Karpas-422 (cell line): ENCODE results near the gene EFCAB12. TPM values are rescaled to one million over a fixed set of nuclear protein-coding genes. Genes with fewer than 3 reads are reported as not detected.

Experiments
- DNase-seq: peaks from one replicate; pipeline ENCODE4 v3.0.0-alpha.2; 2015
- H2AFZ ChIP-seq: fragments of 200-600 bp; sonication (generic); 2 replicates; pipeline ENCODE4 v1.6.1; 2014; ENCODE audit warnings: antibody characterized with exemption, low read length, mixed read lengths
- H3K27ac ChIP-seq: fragments of 200-600 bp; sonication (generic); 2 replicates; pipeline ENCODE4 v1.5.1; 2014; ENCODE audit warnings: mild to moderate bottlenecking, low read length, moderate library complexity
- H3K27me3 ChIP-seq: fragments of 200-600 bp; sonication (generic); 2 replicates; pipeline ENCODE4 v1.6.1; 2014; ENCODE audit warnings: low read length, mixed read lengths
- H3K36me3 ChIP-seq: fragments of 200-600 bp; sonication (generic); 2 replicates; pipeline ENCODE4 v1.6.1; 2014; ENCODE audit warnings: low read length, mixed read lengths; ENCODE audit not compliant: insufficient read depth
- H3K4me1 ChIP-seq: fragments of 200-600 bp; sonication (generic); 2 replicates; pipeline ENCODE4 v1.6.1; 2014; ENCODE audit warnings: mild to moderate bottlenecking, low read length, mixed read lengths
- H3K4me2 ChIP-seq: fragments of 200-600 bp; sonication (generic); 2 replicates; pipeline ENCODE4 v1.6.1; 2014; ENCODE audit warnings: low read length, low read depth, mild to moderate bottlenecking; ENCODE audit not compliant: poor library complexity, severe bottlenecking
- H3K4me3 ChIP-seq: fragments of 200-600 bp; sonication (generic); 2 replicates; pipeline ENCODE4 v1.5.1; 2014; ENCODE audit warnings: mild to moderate bottlenecking, antibody characterized with exemption, low read length, mixed read lengths
- H3K79me2 ChIP-seq: fragments of 200-600 bp; sonication (generic); 2 replicates; pipeline ENCODE4 v1.6.1; 2014; ENCODE audit warnings: mild to moderate bottlenecking, low read length, mixed read lengths
- H3K9ac ChIP-seq: fragments of 200-600 bp; sonication (generic); 2 replicates; pipeline ENCODE4 v1.6.0; 2014; ENCODE audit warnings: low read length
- H3K9me2 ChIP-seq: fragments of 200-600 bp; sonication (generic), shearing (Covaris generic); replicated peaks from 2 replicates; pipeline ENCODE4 v1.6.0; 2014; ENCODE audit warnings: mild to moderate bottlenecking, low read length, moderate library complexity; ENCODE audit not compliant: insufficient read depth
- H3K9me3 ChIP-seq: fragments of 300-700, 200-600 bp; sonication (generic); 2 replicates; pipeline ENCODE4 v1.6.1; 2014; ENCODE audit warnings: low read length, mixed read lengths
- H4K20me1 ChIP-seq: fragments of 200-600 bp; sonication (generic); 2 replicates; pipeline ENCODE4 v1.6.1; 2014; ENCODE audit warnings: mild to moderate bottlenecking, antibody characterized with exemption, low read length, low read depth; ENCODE audit not compliant: insufficient read depth
- total RNA-seq: library from RNA; depleted of rRNA; stranded (reverse); fragments of >200 nt; shearing (Covaris generic); gene quantifications from 2 replicates; pipeline ENCODE4 v1.2.3, GENCODE V29; 2014; ENCODE audit warnings: low replicate concordance; rRNA removed

Gene EFCAB12
- total RNA-seq = 0.04 TPM in 1 of 2 replicates, not detected in the other

DNA sequence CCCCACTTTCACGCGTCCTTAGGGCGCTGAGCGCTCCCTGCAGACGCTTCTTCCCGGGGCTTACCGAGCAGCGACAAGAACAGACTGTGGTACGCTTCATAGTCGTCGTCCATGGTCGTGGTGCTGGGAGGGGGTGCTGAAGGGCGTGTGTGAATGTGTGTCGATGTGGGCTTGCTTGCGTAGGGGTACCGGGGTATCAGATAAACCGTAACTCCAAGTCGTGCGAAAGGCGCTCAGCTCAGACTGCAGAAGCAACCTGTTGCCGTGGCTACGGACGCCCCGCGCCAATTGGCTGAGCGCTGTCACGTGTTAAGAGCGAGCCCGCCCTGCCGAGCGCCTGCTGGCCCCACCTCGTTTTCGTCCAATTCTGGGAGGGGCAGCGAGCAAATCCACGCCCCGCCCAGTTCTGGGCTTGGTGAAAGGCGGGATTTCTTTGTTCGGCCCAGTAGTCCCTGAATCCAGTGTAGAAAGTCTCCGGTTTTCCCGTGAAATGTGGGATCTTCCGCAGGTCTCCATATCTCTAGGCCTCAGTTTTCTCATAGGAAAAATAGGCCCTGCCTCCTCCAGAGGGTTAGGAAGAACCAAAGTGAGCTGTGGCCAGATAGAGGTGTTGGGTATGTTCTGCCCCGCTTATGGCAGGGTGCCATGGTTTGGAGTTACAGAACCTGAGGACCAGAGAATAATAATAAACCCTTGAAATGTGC is at the start of gene EFCAB12:
EFCAB12 (minus strand) TSS at position 261 of the 704 bp plus-strand sequence; CDS start at position 113, 148 bp downstream.
- peaks cover 35% of the 10 kb centered on the region for H3K36me3 ChIP-seq
- H3K4me3 ChIP-seq = peak within 1 kb of the TSS; percentile 44; the same call in 1 of the 2 replicates
- no peaks in the 10 kb centered on the region for H3K79me2 ChIP-seq
- no peaks in the 10 kb centered on the region for H3K9me2 ChIP-seq
- peak within 1 kb of the TSS; percentile 44; the same call in 1 of the 2 replicates for H3K27ac ChIP-seq
- peak within 1 kb of the TSS; percentile 64 for H3K4me2 ChIP-seq
- H2AFZ ChIP-seq = peak within 1 kb of the TSS; percentile 23; the same call in 1 of the 2 replicates
- H4K20me1 ChIP-seq = no peaks in the 10 kb centered on the region
- H3K9me3 ChIP-seq = no peaks in the 10 kb centered on the region
- peaks cover 40% of the 10 kb centered on the region for H3K4me1 ChIP-seq
- DNase-seq = peak; percentile 97
- no peaks in the 10 kb centered on the region for H3K27me3 ChIP-seq
- peak within 1 kb of the TSS; percentile 38 for H3K9ac ChIP-seq

DNA sequence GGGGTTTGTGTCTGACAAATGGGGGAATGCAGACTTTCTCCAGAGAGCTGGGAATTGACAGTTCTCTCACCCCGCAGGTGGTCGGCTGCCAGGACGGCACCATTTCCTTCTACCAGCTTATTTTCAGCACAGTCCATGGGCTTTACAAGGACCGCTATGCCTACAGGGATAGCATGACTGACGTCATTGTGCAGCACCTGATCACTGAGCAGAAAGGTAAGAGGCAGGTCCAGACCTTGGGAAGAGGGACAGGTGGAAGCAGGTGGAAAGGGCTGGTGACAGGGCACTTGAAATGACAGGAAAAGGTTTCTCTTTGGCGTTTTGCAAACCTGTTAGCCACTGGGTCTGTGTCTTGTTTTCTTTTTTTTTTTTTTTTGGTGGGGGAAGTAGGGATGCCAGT is 48.1 kb upstream of the EFCAB12 start:
- H3K36me3 ChIP-seq = no peaks in the 10 kb centered on the region
- H3K27me3 ChIP-seq = no peaks in the 10 kb centered on the region
- no peak overlapping the region for H3K4me2 ChIP-seq
- H3K4me1 ChIP-seq = peaks cover 15% of the 10 kb centered on the region
- H3K79me2 ChIP-seq = no peaks in the 10 kb centered on the region
- H3K27ac ChIP-seq = no peak overlapping the region
- H2AFZ ChIP-seq = no peak overlapping the region
- no peaks in the 10 kb centered on the region for H3K9me2 ChIP-seq
- no peak for DNase-seq
- no peak overlapping the region for H3K4me3 ChIP-seq
- H4K20me1 ChIP-seq = no peaks in the 10 kb centered on the region
- H3K9me3 ChIP-seq = no peaks in the 10 kb centered on the region
- no peak overlapping the region for H3K9ac ChIP-seq

GRCh38 chr3:129475863-129476262 is 47.4 kb upstream of the EFCAB12 start:
- H3K4me1 ChIP-seq = peaks cover 15% of the 10 kb centered on the region
- no peaks in the 10 kb centered on the region for H3K27me3 ChIP-seq
- H3K36me3 ChIP-seq = no peaks in the 10 kb centered on the region
- H3K79me2 ChIP-seq = no peaks in the 10 kb centered on the region
- no peaks in the 10 kb centered on the region for H3K9me2 ChIP-seq
- H3K9me3 ChIP-seq = no peaks in the 10 kb centered on the region
- H3K4me2 ChIP-seq = no peak overlapping the region
- no peak overlapping the region for H2AFZ ChIP-seq
- no peak overlapping the region for H3K27ac ChIP-seq
- DNase-seq = no peak
- no peak overlapping the region for H3K9ac ChIP-seq
- H4K20me1 ChIP-seq = no peaks in the 10 kb centered on the region
- H3K4me3 ChIP-seq = no peak overlapping the region

DNA sequence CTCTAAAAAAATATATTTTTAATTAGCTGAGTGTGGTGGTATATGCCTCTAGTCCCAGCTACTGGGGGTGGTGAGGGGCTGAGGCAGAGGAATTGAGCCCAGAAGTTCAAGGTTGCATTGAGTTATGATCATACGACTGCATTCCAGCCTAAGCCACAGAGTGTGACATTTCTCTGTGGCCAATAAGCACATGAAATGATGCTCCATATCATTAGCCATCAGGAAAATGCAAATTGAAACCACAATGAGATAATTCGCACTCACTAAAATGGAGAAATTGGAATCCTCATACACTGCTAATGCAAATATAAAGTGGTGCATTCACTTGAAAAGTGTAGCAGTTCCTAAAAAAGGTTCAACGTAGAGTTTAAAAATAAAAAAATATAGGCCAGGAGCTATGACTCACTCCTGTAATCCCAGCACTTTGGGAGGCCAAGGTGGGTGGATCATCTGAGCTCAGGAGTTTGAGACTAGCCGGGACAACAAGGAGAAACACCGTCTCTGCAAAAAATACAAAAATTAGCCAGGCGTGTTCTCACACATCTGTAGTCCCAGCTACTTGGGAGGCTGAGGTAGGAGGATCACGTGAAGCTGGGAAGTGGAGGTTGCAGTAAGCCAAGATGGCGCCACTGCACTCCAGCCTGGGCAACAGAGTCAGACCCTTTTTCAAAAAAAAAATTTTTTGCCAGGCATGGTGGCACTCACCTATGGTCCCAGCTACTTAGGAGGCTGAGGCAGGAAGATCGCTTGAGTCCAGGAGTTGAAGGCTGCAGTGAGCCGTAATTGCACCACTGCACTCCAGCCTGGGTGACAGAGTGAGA is 46.8 kb upstream of the EFCAB12 start:
- Histone ChIP-seq H3K9me2 (no peaks in the 10 kb centered on the region), H3K9me3 (no peaks in the 10 kb centered on the region), H3K27me3 (no peaks in the 10 kb centered on the region), H2AFZ (no peak overlapping the region), H3K4me2 (peak overlapping the region; percentile 46), H4K20me1 (no peaks in the 10 kb centered on the region), H3K9ac (no peak overlapping the region), H3K27ac (no peak overlapping the region), H3K79me2 (no peaks in the 10 kb centered on the region), H3K36me3 (no peaks in the 10 kb centered on the region), H3K4me3 (no peak overlapping the region), H3K4me1 (peaks cover 15% of the 10 kb centered on the region)
- peak; percentile 74 for DNase-seq

GRCh38 chr3:129473769-129474152 is 45.3 kb upstream of the EFCAB12 start:
- Histone ChIP-seq H4K20me1 (no peaks in the 10 kb centered on the region), H3K27me3 (no peaks in the 10 kb centered on the region), H3K9me2 (no peaks in the 10 kb centered on the region), H3K27ac (no peak overlapping the region), H3K4me3 (no peak overlapping the region), H3K9ac (no peak overlapping the region), H2AFZ (no peak overlapping the region), H3K4me2 (no peak overlapping the region), H3K36me3 (no peaks in the 10 kb centered on the region), H3K79me2 (no peaks in the 10 kb centered on the region), H3K4me1 (peaks cover 18% of the 10 kb centered on the region), H3K9me3 (no peaks in the 10 kb centered on the region)
- no peak for DNase-seq

DNA sequence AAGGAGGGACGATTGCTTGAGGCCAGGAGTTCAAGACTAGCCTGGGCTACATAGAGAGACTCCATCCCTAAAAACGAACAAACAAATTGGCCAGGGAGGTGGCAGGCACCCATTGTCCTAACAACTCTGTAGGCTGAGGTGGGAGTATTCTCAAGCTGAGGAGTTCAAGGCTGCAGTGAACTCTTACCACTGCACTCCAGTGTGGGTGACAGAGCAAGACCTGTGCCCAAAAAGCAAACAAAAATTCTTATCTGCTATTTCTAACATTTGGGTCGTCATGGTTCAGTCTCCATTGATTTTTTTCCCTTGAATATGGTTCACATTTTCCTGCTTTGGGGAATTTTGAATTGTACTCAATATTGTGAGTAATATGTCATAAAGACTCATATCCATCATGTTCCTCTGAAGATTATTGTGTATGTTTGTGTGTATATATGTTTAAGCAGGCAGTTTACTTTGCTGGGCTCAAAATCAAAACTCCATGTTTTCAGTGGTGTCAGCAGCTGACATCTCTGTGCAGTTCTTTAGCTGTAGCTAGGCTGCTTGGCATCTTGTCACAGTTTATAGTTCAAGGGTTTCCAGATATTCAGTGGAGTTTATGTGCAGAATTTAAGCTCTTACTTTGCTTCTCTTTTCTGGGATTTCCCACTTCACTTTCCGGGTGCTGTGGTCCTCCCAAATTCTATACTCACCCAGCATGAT is 44.8 kb upstream of the EFCAB12 start:
- no peaks in the 10 kb centered on the region for H3K9me2 ChIP-seq
- no peak overlapping the region for H3K27ac ChIP-seq
- no peak overlapping the region for H3K9ac ChIP-seq
- H2AFZ ChIP-seq = no peak overlapping the region
- peaks cover 18% of the 10 kb centered on the region for H3K4me1 ChIP-seq
- no peaks in the 10 kb centered on the region for H3K79me2 ChIP-seq
- DNase-seq = no peak
- H4K20me1 ChIP-seq = no peaks in the 10 kb centered on the region
- H3K9me3 ChIP-seq = no peaks in the 10 kb centered on the region
- H3K4me3 ChIP-seq = no peak overlapping the region
- H3K4me2 ChIP-seq = no peak overlapping the region
- no peaks in the 10 kb centered on the region for H3K27me3 ChIP-seq
- H3K36me3 ChIP-seq = no peaks in the 10 kb centered on the region

DNA sequence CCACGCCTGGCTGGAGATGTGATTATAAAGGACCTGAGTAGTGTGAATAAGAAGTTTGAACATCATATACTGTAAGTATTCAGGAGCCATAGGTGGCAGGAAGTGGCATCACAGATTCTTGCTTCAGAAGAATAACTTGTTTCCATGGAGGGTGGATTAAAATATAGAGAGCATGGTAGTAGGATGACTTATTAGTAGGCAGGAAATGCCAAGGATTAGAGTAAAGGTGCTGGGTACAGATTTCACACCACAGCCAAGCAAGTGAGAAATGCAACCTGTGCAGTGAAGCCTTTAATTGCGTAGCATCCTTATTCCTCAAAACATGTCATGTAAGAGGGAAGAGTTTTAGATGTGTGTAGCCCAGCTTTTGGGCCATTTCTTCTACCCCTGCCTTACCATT is 42.4 kb upstream of the EFCAB12 start:
- Histone ChIP-seq H3K27me3 (no peaks in the 10 kb centered on the region), H3K9me2 (no peaks in the 10 kb centered on the region), H3K4me1 (peaks cover 18% of the 10 kb centered on the region), H3K4me2 (no peak overlapping the region), H3K27ac (no peak overlapping the region), H2AFZ (no peak overlapping the region), H3K4me3 (no peak overlapping the region), H3K9ac (no peak overlapping the region), H4K20me1 (no peaks in the 10 kb centered on the region), H3K79me2 (no peaks in the 10 kb centered on the region), H3K36me3 (no peaks in the 10 kb centered on the region), H3K9me3 (no peaks in the 10 kb centered on the region)
- DNase-seq = no peak

DNA sequence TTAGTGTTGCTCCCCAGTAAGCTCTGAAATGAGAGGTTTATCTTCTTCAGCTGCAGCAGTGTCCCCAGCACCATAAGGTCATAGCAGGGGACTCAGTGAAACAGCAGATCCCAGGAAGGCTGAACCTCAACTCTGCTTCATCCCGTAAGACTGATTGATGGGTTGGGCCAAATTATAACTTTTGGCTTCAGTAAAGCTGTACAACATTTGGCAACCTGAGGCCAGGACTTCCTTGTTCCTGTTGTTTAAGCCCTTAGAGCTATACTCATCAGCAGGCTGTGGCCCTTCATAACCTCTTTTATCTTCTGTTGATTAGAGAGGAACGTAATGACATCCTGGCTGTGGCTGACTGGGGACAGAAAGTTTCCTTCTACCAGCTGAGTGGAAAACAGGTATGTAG is 40.6 kb upstream of the EFCAB12 start:
- Histone ChIP-seq H2AFZ (no peak overlapping the region), H3K79me2 (no peaks in the 10 kb centered on the region), H3K4me2 (no peak overlapping the region), H3K4me3 (no peak overlapping the region), H3K9me2 (no peaks in the 10 kb centered on the region), H3K27ac (no peak overlapping the region), H3K27me3 (no peaks in the 10 kb centered on the region), H3K9ac (no peak overlapping the region), H3K36me3 (no peaks in the 10 kb centered on the region), H3K9me3 (no peaks in the 10 kb centered on the region), H4K20me1 (no peaks in the 10 kb centered on the region), H3K4me1 (0 out of 2 replicates have a peak, but pooled peaks cover 3% of the 10 kb centered on the region)
- DNase-seq = no peak
